Hepatocyte (in vitro differentiated cells): Measurements from ENCODE around the gene MAP1LC3A. TPM values are rescaled to one million over a fixed set of nuclear protein-coding genes. Genes with fewer than 3 reads are reported as not detected.

ENCODE experiments used
- DNase-seq: peaks from one replicate; pipeline ENCODE4 v3.0.0-alpha.2; 2016; ENCODE audit warnings: low spot score
- H2AFZ ChIP-seq: fragments of 200-600 bp; sonication (generic); 2 replicates; pipeline ENCODE4 v1.6.0; 2016; ENCODE audit warnings: antibody characterized with exemption, mild to moderate bottlenecking
- H3K27ac ChIP-seq: fragments of 200-600 bp; sonication (generic); 2 replicates; pipeline ENCODE4 v1.5.1; 2016; ENCODE audit warnings: mild to moderate bottlenecking
- H3K27me3 ChIP-seq: fragments of 200-600 bp; sonication (generic); 2 replicates; pipeline ENCODE4 v1.6.1; 2016
- H3K36me3 ChIP-seq: fragments of 200-600 bp; sonication (generic); replicated peaks from 2 replicates; pipeline ENCODE4 v1.5.1; 2016; ENCODE audit warnings: low read depth; ENCODE audit not compliant: insufficient read depth
- H3K4me1 ChIP-seq: fragments of 200-600 bp; sonication (generic); 2 replicates; pipeline ENCODE4 v1.5.1; 2016; ENCODE audit warnings: mild to moderate bottlenecking, moderate library complexity; ENCODE audit not compliant: insufficient read depth
- H3K4me2 ChIP-seq: fragments of 200-600 bp; sonication (generic); 2 replicates; pipeline ENCODE4 v1.6.0; 2016
- H3K4me3 ChIP-seq: fragments of 200-600 bp; sonication (generic); 2 replicates; pipeline ENCODE4 v1.5.1; 2016; ENCODE audit warnings: mild to moderate bottlenecking
- H3K79me2 ChIP-seq: fragments of 200-600 bp; sonication (generic); 2 replicates; pipeline ENCODE4 v1.6.0; 2017; ENCODE audit warnings: mild to moderate bottlenecking
- H3K9me2 ChIP-seq: fragments of 200-600 bp; sonication (generic); replicated peaks from 2 replicates; pipeline ENCODE4 v1.6.0; 2017; ENCODE audit warnings: mild to moderate bottlenecking; ENCODE audit not compliant: insufficient read depth
- H3K9me3 ChIP-seq: fragments of 200-600 bp; sonication (generic); 2 replicates; pipeline ENCODE4 v1.5.1; 2016; ENCODE audit warnings: low read depth, mild to moderate bottlenecking
- H4K20me1 ChIP-seq: fragments of 200-600 bp; sonication (generic); 2 replicates; pipeline ENCODE4 v1.6.0; 2016; ENCODE audit warnings: mild to moderate bottlenecking; ENCODE audit not compliant: insufficient read depth, poor library complexity, severe bottlenecking
- EZH2 ChIP-seq: fragments of 200-600 bp; sonication (generic); IDR thresholded peaks from 2 replicates; pipeline ENCODE4 v1.6.1; 2016; ENCODE audit warnings: antibody characterized with exemption, mild to moderate bottlenecking, borderline replicate concordance
- EZH2phosphoT487 ChIP-seq: fragments of 200-600 bp; sonication (generic); IDR thresholded peaks from one replicate; pipeline ENCODE4 v1.6.1; 2018; ENCODE audit warnings: antibody characterized with exemption, mild to moderate bottlenecking, low read depth, moderate library complexity; ENCODE audit not compliant: unreplicated experiment, severe bottlenecking
- WGBS: methylation state at CpG from one replicate; pipeline ENCODE4 v1.1.6; 2016; ENCODE audit warnings: low lambda C conversion rate; ENCODE audit errors: missing lambda C conversion rate; 5-methylcytosine and 5-hydroxymethylcytosine counted together
- polyA plus RNA-seq: library from polyadenylated mRNA; unstranded; fragments of >200 nt; fragmentation: Nextera tagmentation; extraction: Ambion mirVana; gene quantifications from 2 replicates; pipeline ENCODE4 v1.2.1, GENCODE V29; 2016
- total RNA-seq: library from RNA; depleted of rRNA; stranded (reverse); fragments of >200 nt; gene quantifications from 2 replicates; pipeline ENCODE4 v1.2.3, GENCODE V29; 2014
- TF ChIP-seq, protein P1 (sequence below): fragments of 200-600 bp; sonication (generic); IDR thresholded peaks from 2 replicates; pipeline ENCODE4 v1.5.1; 2016; ENCODE audit warnings: antibody characterized with exemption, mild to moderate bottlenecking; ENCODE audit not compliant: poor library complexity

Gene MAP1LC3A
- total and polyA plus RNA-seq, 2 experiments from 2014 or later: 28.1 to 81.8 TPM

DNA sequence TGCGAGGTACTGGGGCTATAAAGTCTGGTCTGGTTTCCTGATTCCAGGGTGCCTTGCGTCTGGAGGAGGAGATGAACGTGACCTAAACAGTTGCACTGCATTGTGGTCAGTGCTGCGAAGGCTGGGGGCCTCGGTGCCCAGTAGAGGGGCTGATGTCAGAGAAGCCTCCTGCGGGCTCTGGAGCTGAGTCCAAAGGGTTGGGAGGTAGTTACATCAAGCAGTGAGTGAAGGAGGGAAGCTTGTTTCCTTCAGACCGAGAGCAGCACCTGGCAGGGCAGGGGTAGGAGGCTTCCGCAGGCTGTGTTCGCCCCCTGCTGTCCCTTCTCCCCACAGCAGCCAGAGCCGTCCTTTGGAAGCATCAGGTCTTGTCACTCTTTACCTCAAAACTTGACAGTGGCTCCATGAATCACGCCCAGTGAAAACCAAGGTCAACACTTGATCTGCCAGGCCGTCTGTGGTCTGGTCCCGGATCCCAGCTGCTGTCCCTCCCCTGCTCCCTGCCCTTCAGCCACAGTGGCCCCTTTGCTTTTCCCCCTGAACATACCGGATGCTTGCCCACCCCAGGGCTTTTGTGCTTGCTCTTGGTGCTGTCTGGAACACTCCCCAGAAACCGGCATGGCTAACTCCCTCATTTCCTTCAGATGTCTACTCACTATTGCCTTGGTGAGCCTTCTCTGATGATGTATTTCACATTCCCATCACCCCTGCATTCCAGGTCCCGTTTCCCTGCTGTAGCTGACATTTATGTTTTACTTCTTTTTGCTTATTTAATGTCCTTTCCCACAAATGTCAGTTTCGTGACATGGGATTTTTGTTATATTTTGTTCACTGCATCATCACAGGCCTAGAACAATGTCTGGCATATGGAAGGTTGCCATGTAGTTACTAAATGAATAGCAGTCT lies 35.3 kb upstream of the MAP1LC3A start:
- no peak for TF ChIP-seq EZH2phosphoT487
- TF ChIP-seq, protein P1, sequence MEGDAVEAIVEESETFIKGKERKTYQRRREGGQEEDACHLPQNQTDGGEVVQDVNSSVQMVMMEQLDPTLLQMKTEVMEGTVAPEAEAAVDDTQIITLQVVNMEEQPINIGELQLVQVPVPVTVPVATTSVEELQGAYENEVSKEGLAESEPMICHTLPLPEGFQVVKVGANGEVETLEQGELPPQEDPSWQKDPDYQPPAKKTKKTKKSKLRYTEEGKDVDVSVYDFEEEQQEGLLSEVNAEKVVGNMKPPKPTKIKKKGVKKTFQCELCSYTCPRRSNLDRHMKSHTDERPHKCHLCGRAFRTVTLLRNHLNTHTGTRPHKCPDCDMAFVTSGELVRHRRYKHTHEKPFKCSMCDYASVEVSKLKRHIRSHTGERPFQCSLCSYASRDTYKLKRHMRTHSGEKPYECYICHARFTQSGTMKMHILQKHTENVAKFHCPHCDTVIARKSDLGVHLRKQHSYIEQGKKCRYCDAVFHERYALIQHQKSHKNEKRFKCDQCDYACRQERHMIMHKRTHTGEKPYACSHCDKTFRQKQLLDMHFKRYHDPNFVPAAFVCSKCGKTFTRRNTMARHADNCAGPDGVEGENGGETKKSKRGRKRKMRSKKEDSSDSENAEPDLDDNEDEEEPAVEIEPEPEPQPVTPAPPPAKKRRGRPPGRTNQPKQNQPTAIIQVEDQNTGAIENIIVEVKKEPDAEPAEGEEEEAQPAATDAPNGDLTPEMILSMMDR: peak; percentile 62
- Histone ChIP-seq H3K9me2 (no peaks in the 10 kb centered on the region), H3K79me2 (peaks cover 83% of the 10 kb centered on the region), H3K4me2 (peak overlapping the region; percentile 41), H3K27me3 (no peaks in the 10 kb centered on the region), H3K27ac (peak overlapping the region; percentile 74), H3K4me1 (peaks cover 34% of the 10 kb centered on the region), H3K9me3 (no peaks in the 10 kb centered on the region), H3K36me3 (no peaks in the 10 kb centered on the region), H2AFZ (no peak overlapping the region), H4K20me1 (peaks cover 38% of the 10 kb centered on the region), H3K4me3 (no peak overlapping the region)
- 57% methylated on average over 17 of the region's 17 CpGs for WGBS
- peak; percentile 79 for DNase-seq

DNA sequence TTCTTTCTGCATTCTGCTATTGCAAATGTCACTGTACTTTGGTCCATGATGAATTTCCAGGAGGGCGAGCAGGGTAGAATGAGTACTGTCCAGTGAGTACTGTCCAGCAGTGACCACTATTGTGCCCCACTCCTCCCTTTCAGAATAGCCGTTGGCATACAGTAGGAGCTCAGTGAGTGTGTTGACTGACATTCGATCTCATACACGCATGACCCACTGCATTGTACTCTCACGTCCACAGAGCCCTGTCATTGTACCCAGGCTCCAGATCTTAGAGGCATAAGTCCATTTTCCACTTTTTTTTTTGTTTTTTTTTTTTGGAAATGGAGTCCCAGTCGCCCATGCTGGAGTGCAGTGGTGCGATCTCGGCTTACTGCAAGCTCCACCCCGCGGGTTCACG lies 34.1 kb upstream of the MAP1LC3A start:
- Histone ChIP-seq H3K4me3 (no peak overlapping the region), H3K36me3 (no peaks in the 10 kb centered on the region), H2AFZ (no peak overlapping the region), H3K27me3 (no peaks in the 10 kb centered on the region), H3K79me2 (peaks cover 82% of the 10 kb centered on the region), H3K4me1 (peaks cover 34% of the 10 kb centered on the region), H3K9me3 (no peaks in the 10 kb centered on the region), H3K9me2 (no peaks in the 10 kb centered on the region), H3K4me2 (no peak overlapping the region), H3K27ac (peak overlapping the region; percentile 86), H4K20me1 (peaks cover 35% of the 10 kb centered on the region)
- DNase-seq: no peak
- TF ChIP-seq, protein P1: no peak
- no peak for TF ChIP-seq EZH2
- TF ChIP-seq EZH2phosphoT487: no peak
- 94% methylated on average over 11 of the region's 11 CpGs for WGBS

DNA sequence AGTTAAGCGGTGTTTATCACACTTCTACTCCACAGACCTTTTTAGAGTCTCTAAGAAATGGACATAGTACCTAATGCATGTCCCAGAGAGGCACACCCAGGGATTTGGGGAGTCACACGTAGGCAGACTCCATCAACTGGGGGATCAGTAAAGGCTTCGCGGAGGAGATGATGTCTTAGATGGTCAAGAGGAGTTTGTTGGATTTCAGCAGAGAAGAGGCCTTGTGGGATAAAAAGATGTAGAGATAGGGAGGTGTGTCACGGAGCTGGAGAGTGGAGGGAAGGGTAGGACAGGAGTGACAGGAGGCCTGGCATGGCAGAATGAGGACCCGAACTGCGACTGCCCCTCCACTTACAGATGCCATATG lies 33.2 kb upstream of the MAP1LC3A start:
- 88% methylated on average over 7 of the region's 7 CpGs for WGBS

More for the DNA sequence above, 33.2 kb upstream of the MAP1LC3A start:
- H2AFZ ChIP-seq: no peak overlapping the region
- H3K4me2 ChIP-seq: peak overlapping the region; percentile 38
- H3K27ac ChIP-seq: peak overlapping the region; percentile 86
- H3K9me3 ChIP-seq: no peaks in the 10 kb centered on the region
- no peak for TF ChIP-seq EZH2
- TF ChIP-seq, protein P1: no peak
- TF ChIP-seq EZH2phosphoT487: no peak
- no peaks in the 10 kb centered on the region for H3K9me2 ChIP-seq
- no peaks in the 10 kb centered on the region for H3K27me3 ChIP-seq
- H4K20me1 ChIP-seq: peaks cover 37% of the 10 kb centered on the region
- DNase-seq: no peak
- peaks cover 34% of the 10 kb centered on the region for H3K4me1 ChIP-seq
- H3K36me3 ChIP-seq: no peaks in the 10 kb centered on the region
- no peak overlapping the region for H3K4me3 ChIP-seq
- peaks cover 82% of the 10 kb centered on the region for H3K79me2 ChIP-seq
